GM18526 (cell line): ENCODE data around the gene SMYD3.

ENCODE experiments used
- POLR2A ChIP-seq: IDR thresholded peaks from 3 replicates; pipeline ENCODE4 v1.6.1; 2011; ENCODE audit not compliant: insufficient read length; ENCODE audit errors: extremely low read depth

Gene SMYD3

GRCh38 chr1:246111570-246111969, 395.5 kb downstream of the SMYD3 start:
- TF ChIP-seq POLR2A: no peak

DNA sequence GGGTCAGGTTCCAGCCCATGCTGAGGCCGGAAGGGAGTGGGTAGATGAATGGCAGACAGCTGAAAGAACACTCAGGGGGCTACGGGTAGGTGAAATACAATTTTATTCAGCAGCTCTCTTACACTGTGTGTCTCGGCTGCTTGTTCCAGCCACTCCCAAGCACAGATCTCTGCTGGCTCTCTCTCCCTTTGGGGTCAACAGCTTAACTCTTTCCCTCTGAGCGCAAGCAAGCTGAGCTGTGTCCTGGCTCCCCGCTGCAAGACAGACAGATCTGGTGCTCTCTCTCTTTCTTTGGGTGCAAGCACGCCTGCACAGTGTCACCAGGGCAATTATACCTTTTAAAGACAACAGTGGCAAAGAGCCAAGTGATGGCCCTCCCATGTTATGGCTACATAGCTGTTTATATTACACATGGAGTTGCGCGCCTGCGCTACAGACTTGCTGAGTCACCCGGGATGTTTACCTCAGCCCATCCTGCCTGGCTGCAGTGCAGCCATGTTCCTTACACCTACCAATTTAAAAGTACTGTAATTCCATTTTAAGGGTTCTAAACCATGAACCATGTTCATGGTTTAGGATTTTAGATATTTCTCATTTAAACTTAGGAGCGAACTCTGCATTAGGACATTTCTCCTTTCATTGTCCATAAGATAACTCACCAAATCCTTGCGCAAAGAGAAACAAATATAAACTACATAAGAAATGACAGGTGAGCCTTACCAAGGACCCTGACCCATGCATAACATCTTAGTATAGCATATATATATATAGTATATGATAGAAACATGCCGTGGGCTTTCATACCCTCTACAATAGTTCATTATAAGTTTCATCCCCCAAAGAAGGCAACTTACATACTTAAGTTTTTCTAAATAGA, 396.5 kb downstream of the SMYD3 start:
- no peak for TF ChIP-seq POLR2A

DNA sequence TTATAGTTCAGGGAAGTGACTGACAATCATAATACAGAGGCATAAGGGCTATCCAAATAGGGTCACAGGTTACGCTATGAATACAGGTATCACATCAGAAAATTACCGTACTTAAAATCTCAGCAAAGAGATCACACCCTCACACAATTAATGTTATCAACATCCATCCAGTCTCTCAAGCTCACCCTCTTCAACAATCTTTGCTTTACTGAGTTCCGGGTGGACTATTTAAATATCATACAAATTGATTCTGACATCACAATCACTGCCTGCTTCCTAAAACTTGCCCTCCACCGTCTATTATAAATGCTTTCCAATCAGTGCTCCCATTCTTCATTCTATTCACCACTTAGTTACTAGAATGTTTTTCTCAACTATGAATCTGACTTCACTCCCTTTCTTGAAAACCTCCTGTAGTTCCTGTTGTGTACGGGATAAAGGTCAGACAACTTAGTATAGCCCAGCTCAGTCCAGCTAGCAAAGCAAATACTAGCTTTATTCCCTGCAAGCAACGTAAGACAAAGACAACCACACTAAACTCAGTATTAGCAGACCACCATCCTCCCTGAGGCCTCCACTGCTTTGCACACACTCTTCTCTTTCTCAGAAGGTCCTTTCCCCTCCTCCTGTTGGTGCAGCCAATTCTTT, 398.7 kb downstream of the SMYD3 start:
- TF ChIP-seq POLR2A: no peak

DNA sequence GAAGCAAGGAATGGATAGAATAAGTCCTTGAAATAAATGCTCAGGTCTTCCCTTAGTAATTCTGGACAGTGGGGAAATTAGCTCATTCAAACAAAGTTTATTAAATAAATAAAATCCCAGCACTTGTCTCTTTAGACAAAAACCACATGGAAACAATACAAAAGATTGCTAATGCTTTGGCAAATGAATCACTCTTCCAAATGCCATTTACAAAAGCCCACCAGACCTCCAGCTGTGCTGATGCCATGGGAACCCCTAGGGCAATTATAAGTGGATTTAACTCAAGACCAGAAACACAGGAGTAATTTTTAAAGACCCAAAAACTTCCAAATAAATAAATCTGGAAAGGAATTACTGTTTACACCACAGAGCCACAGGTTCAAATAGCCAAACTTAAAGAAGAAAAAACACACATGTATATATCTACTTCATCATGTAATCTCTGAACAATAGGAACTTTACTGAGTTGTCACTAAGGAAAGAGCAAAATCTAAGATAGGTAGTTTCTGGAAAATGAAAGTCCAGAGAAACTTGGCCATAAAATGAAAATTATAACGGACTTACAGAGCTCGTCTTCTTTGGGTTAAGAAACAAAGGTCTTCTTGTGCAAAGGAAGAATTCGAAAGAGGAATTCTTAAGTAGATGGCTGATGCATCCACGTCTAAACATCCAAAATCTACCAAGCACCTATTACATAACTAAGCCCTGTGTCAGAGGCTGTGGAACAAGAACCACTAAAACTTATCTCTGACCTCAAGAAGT, 399.4 kb downstream of the SMYD3 start:
- TF ChIP-seq POLR2A: no peak

- no peak for TF ChIP-seq POLR2A
These were observed 400.7 kb downstream of the SMYD3 start for GRCh38 chr1:246106342-246106763.

- TF ChIP-seq POLR2A: no peak
These were observed 402.2 kb downstream of the SMYD3 start for GRCh38 chr1:246104927-246105326.

DNA sequence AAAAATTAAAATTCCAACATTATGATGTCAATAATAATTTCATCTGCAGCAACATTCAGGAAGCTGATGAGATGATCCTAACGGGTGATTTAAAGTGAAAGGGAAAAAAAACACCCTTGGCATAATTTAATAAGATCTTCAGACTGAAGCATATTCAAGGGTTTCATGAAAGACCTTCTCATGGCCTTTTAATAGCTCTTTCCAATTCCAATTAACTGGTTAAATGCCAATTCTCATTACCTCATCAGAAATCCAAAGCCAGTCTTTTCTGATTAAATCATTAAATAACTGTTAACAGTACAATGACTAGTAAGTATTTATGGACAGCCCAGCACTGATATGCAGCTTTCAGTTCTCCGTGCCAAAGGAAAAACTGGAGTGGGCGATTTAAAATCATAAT, 407.5 kb downstream of the SMYD3 start:
- no peak for TF ChIP-seq POLR2A

GRCh38 chr1:246096356-246096755, 410.7 kb downstream of the SMYD3 start:
- no peak for TF ChIP-seq POLR2A

DNA sequence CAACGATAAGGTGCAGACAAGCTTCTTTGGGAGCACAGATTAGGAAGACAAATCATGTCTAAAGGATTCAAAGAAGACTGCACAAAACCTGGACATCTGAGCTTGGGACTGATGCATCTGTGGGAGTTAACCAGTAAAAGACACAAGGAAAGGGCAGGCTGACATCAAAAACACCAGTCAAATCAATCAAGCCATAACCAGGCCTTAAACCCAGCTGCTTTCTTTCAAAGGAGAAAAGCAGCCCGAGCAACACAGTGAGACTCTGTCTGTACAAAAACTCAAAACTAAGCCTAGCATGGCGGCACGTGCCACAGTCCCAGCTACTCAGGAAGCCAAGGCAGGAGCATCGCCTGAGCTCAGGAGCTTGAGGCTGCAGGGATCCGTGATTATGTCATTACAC, 411.6 kb downstream of the SMYD3 start:
- no peak for TF ChIP-seq POLR2A

DNA sequence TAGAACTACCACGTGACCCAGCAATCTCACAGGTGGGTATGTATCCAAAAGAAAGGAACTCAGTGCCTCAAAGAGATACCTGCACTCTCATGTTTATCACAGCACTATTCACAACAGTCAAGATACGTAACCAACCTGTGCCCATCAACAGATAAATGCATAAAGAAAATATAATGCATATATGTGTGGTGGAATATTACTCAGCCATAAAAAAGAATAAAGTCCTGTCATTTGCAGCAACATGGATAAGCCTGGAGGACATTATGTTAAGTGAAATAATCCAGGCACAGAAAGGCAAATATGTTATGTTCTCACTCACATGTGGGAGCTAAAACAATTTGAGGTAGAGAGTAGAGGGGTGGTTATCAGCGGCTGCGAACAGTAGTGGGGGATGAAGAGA, 413.8 kb downstream of the SMYD3 start:
- TF ChIP-seq POLR2A: no peak

- TF ChIP-seq POLR2A: no peak
These were observed 414.9 kb downstream of the SMYD3 start for GRCh38 chr1:246092136-246092535.

DNA sequence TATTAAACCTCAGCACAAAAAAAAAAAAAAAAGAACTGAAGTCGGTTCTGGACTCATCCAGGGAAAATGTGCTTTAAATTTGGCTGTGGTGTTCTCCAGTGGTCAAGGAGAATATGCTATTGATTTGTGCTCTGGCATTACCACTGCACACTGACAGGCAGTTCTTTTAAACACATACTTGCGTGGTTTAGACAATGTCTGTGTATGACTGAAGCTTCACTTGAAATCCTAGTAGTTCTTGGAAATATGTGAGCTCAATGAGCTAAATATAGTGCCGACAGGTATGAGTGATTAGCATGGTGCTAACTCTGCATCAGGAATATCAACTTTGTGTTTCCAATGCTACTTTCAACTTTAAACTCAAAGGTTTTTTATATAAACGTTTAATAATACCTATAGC, 415.6 kb downstream of the SMYD3 start:
- no peak for TF ChIP-seq POLR2A

DNA sequence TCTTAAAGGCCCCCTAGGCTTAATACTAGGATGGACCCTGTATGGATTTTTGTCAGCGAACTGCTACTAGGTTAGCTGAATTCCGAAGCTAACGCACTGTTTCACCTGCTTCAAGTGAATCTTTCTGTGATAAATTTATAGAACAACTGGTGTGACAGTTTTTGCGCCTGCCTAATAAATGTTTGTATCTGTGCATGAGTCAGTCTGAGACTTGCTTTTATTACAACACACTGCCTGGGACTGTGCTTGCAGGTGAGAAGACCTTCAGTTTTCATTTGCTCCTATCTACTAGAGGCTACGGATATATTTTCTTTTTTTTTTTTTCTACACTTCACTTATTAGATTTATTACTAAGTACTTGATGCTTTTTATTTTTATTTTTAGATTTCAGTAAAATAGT, 420.9 kb downstream of the SMYD3 start:
- no peak for TF ChIP-seq POLR2A

GRCh38 chr1:246083416-246083815, 423.7 kb downstream of the SMYD3 start:
- TF ChIP-seq POLR2A: no peak

DNA sequence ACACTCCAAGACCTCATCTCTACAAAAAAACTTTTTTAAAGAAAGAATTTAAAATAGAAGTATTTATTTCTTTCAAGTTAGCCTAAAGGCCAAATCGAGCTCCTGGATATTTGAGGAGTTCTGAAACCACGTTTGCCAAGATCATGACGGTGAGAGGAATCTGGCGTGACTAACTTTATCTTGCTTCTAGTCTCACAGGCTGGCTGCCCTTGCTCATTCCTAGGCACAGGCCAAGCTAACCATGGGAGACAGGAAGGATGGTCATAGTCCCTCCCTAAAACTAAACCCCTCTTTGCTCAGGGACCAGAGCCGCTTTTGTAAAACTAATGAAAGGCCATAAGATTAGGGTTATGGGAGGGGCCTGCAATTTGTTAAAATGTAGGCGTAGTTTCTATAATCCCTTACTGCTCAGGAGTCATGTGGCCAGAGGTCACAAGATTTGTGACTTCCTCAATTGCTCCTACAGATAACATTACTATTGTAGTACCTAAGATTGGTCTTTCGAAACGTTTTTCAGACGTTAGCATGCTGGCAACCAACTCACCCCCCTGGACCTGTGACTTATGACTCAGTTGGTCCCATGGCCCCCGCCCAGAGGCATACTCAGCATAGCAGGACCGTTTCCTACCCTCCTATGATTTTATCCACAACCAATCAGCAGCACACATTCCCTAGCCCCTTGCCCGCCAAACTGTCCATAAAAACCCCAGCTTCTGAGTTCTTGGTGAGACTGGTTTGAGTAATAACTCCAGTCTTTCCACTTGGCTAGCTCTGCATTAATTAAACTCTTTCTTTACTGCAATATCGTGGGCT, 425.0 kb downstream of the SMYD3 start:
- TF ChIP-seq POLR2A: no peak

DNA sequence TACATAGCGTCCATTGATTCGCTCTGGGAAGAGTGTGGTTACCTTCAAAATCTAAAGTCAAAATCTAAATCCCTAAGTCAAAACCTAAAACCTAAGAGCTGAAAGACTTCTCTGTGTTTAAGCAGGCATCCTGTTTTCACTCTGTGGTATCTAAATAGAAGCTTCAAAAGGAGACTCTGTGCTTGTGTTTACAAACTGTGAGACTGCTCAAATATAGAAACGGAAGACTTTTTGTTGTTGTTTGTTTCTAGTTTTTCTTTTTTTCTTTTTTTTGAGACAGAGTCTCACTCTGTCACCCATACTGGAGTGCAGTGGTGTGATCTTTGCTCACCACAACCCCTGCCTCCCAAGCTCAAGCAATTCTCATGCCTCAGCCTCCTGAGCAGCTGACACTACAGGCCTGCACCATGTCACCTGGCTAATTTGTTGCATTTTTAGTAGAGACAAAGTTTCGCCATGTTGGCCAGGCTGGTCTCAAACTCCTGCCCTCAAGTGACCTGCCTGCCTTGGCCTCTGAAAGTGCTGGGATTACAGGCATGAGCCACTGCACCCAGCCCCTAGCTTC, 425.9 kb downstream of the SMYD3 start:
- no peak for TF ChIP-seq POLR2A
